ENCODE measurements around the gene NXNL1.

NXNL1 gene

GRCh38 chr19:17467471-17468301 lies 7.0 kb upstream of the NXNL1 start:
- no peak for DNase-seq
- TF ChIP-seq EZH2phosphoT487 (IDR thresholded peaks at IDR 0.05; ENCODE audit: low read length) (no peak), EZH2 (optimal IDR thresholded peaks at IDR 0.05; ENCODE audit: low read depth, low read length) (no peak)
- Histone ChIP-seq H3K27ac (ENCODE audit: low read length) (no peak overlapping the region), H3K36me3 (replicated peaks; ENCODE audit: insufficient read depth, low read length) (no peaks in the 10 kb centered on the region), H4K20me1 (ENCODE audit: insufficient read depth, low read length) (no peaks in the 10 kb centered on the region), H3K79me2 (ENCODE audit: low read length) (no peaks in the 10 kb centered on the region), H3F3A (ENCODE audit: insufficient read depth, low read length) (no peaks in the 10 kb centered on the region), H2AFZ (ENCODE audit: low read length) (no peak overlapping the region), H3K27me3 (replicated peaks; ENCODE audit: insufficient read depth, low read length) (peaks cover 49% of the 10 kb centered on the region), H3K9me2 (replicated peaks; ENCODE audit: insufficient read depth, low read length) (no peaks in the 10 kb centered on the region), H3K4me2 (ENCODE audit: low read depth, low read length) (no peak overlapping the region), H3K9ac (ENCODE audit: low read length) (no peak overlapping the region), H3K4me3 (ENCODE audit: low read length) (no peak overlapping the region), H3K9me3 (replicated peaks; ENCODE audit: insufficient read depth, low read length) (no peaks in the 10 kb centered on the region), H3K4me1 (ENCODE audit: low read length) (0 out of 2 replicates have a peak, but pooled peaks cover 4% of the 10 kb centered on the region)

- Histone ChIP-seq H3K27ac (ENCODE audit: low read length) (no peak overlapping the region), H3F3A (ENCODE audit: insufficient read depth, low read length) (no peaks in the 10 kb centered on the region), H3K36me3 (replicated peaks; ENCODE audit: insufficient read depth, low read length) (no peaks in the 10 kb centered on the region), H3K27me3 (replicated peaks; ENCODE audit: insufficient read depth, low read length) (peaks cover 49% of the 10 kb centered on the region), H3K4me2 (ENCODE audit: low read depth, low read length) (no peak overlapping the region), H3K9ac (ENCODE audit: low read length) (no peak overlapping the region), H4K20me1 (ENCODE audit: insufficient read depth, low read length) (no peaks in the 10 kb centered on the region), H2AFZ (ENCODE audit: low read length) (no peak overlapping the region), H3K9me2 (replicated peaks; ENCODE audit: insufficient read depth, low read length) (no peaks in the 10 kb centered on the region), H3K4me3 (ENCODE audit: low read length) (no peak overlapping the region), H3K9me3 (replicated peaks; ENCODE audit: insufficient read depth, low read length) (no peaks in the 10 kb centered on the region), H3K79me2 (ENCODE audit: low read length) (no peaks in the 10 kb centered on the region), H3K4me1 (ENCODE audit: low read length) (0 out of 2 replicates have a peak, but pooled peaks cover 4% of the 10 kb centered on the region)
- no peak for DNase-seq
- TF ChIP-seq CTCF (IDR thresholded peaks at IDR 0.05; ENCODE audit: low read length), result no peak
- TF ChIP-seq EZH2phosphoT487 (IDR thresholded peaks at IDR 0.05; ENCODE audit: low read length), result no peak
- no peak for TF ChIP-seq EZH2 (optimal IDR thresholded peaks at IDR 0.05; ENCODE audit: low read depth, low read length)
Measured at GRCh38 chr19:17466487-17466850, 5.7 kb upstream of the NXNL1 start.

GRCh38 chr19:17458970-17459369 lies 1.8 kb downstream of the NXNL1 start:
- Histone ChIP-seq H3F3A (ENCODE audit: insufficient read depth, low read length) (no peaks in the 10 kb centered on the region), H3K9me2 (replicated peaks; ENCODE audit: insufficient read depth, low read length) (no peaks in the 10 kb centered on the region), H3K4me1 (ENCODE audit: low read length) (peaks cover 5% of the 10 kb centered on the region; the same call in 1 of the 2 replicates), H3K4me3 (ENCODE audit: low read length) (no peak overlapping the region), H3K9me3 (replicated peaks; ENCODE audit: insufficient read depth, low read length) (no peaks in the 10 kb centered on the region), H3K27me3 (replicated peaks; ENCODE audit: insufficient read depth, low read length) (peaks cover 66% of the 10 kb centered on the region), H2AFZ (ENCODE audit: low read length) (no peak overlapping the region), H3K27ac (ENCODE audit: low read length) (no peak overlapping the region), H3K36me3 (replicated peaks; ENCODE audit: insufficient read depth, low read length) (no peaks in the 10 kb centered on the region), H4K20me1 (ENCODE audit: insufficient read depth, low read length) (no peaks in the 10 kb centered on the region), H3K4me2 (ENCODE audit: low read depth, low read length) (no peak overlapping the region), H3K9ac (ENCODE audit: low read length) (no peak overlapping the region), H3K79me2 (ENCODE audit: low read length) (no peaks in the 10 kb centered on the region)
- no peak for DNase-seq
- TF ChIP-seq EZH2phosphoT487 (IDR thresholded peaks at IDR 0.05; ENCODE audit: low read length), result no peak
- no peak for TF ChIP-seq CTCF (IDR thresholded peaks at IDR 0.05; ENCODE audit: low read length)
- TF ChIP-seq EZH2 (optimal IDR thresholded peaks at IDR 0.05; ENCODE audit: low read depth, low read length), result no peak

GRCh38 chr19:17457616-17458015 lies 3.1 kb downstream of the NXNL1 start:
- no peak for DNase-seq
- Histone ChIP-seq H3K9me3 (replicated peaks; ENCODE audit: insufficient read depth, low read length) (no peaks in the 10 kb centered on the region), H3K9ac (ENCODE audit: low read length) (no peak overlapping the region)

More at GRCh38 chr19:17457616-17458015, 3.1 kb downstream of the NXNL1 start:
- Histone ChIP-seq H3K4me1 (ENCODE audit: low read length) (peaks cover 5% of the 10 kb centered on the region; the same call in 1 of the 2 replicates), H2AFZ (ENCODE audit: low read length) (no peak overlapping the region), H3K4me2 (ENCODE audit: low read depth, low read length) (no peak overlapping the region), H3K27ac (ENCODE audit: low read length) (no peak overlapping the region), H3K4me3 (ENCODE audit: low read length) (no peak overlapping the region), H3F3A (ENCODE audit: insufficient read depth, low read length) (no peaks in the 10 kb centered on the region), H4K20me1 (ENCODE audit: insufficient read depth, low read length) (no peaks in the 10 kb centered on the region), H3K27me3 (replicated peaks; ENCODE audit: insufficient read depth, low read length) (peaks cover 57% of the 10 kb centered on the region), H3K79me2 (ENCODE audit: low read length) (no peaks in the 10 kb centered on the region), H3K9me2 (replicated peaks; ENCODE audit: insufficient read depth, low read length) (no peaks in the 10 kb centered on the region), H3K36me3 (replicated peaks; ENCODE audit: insufficient read depth, low read length) (no peaks in the 10 kb centered on the region)
- TF ChIP-seq EZH2 (optimal IDR thresholded peaks at IDR 0.05; ENCODE audit: low read depth, low read length), result no peak
- TF ChIP-seq EZH2phosphoT487 (IDR thresholded peaks at IDR 0.05; ENCODE audit: low read length), result no peak
- TF ChIP-seq CTCF (IDR thresholded peaks at IDR 0.05; ENCODE audit: low read length), result no peak

Data from MM.1S (cell line).